ENCODE results near the gene ZNF345.

The ZNF345 gene

DNA sequence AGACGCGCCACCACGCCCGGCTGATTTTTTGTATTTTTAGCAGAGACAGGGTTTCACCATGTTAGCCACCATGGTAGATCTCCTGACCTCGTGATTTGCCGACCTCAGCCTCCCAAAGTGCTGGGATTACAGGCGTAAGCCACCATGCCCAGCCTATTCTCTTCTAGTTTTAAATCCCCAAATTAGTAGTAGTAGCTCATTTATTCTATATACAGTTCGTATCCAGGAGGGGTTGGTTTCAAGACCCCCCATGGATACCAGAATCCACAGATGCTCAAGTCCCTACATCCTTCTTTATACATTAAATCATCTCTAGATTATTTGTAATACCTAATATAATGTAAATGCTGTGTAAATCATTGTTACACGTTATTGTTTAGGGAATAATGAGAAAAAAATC, 67.4 kb downstream of the ZNF345 start:
- DNase-seq (ENCODE audit: low read depth), result no peak

Measured in iris pigment epithelial cell (primary cell).